ENCODE measurements around the gene ATP11B.
A peak's percentile ranks its signal among the peaks of the same experiment; 100 is the strongest.
"Not testable (repeated sequence)": the region's sequence is repeated elsewhere in the genome, so short reads cannot be mapped to it uniquely, and the experiment has no call there.

ATP11B gene

GRCh38 chr3:182794455-182795388 is 1.4 kb downstream of the ATP11B start:
- H3K36me3 ChIP-seq (ENCODE audit: control insufficient read depth in 2 of 2, insufficient read depth in 2 of 2, low read length in 2 of 2): no peaks in the 10 kb centered on the region
- peak overlapping the region; percentile 96 to 98 for H3K27ac ChIP-seq (ENCODE audit: low read depth in 2 of 2, low read length in 2 of 2)
- peak overlapping the region; percentile 85 to 99 for H3K4me3 ChIP-seq (ENCODE audit: low read length in 2 of 2)
- H3K27me3 ChIP-seq (ENCODE audit: control insufficient read depth in 2 of 2, insufficient read depth in 2 of 2, low read length in 2 of 2): no peaks in the 10 kb centered on the region
- H3K9ac ChIP-seq (ENCODE audit: low read depth in 1 of 2, low read length in 2 of 2): peak overlapping the region; percentile 86 to 96
- H3K9me3 ChIP-seq (ENCODE audit: control insufficient read depth in 2 of 2, low read length in 2 of 2): no peaks in the 10 kb centered on the region
- H3K4me1 ChIP-seq (ENCODE audit: control insufficient read depth in 2 of 2, insufficient read depth in 2 of 2, low read length in 2 of 2): peaks cover 3 to 15% of the 10 kb centered on the region in 2 donors

- H3K27ac ChIP-seq (ENCODE audit: low read depth in 2 of 2, low read length in 2 of 2): peak overlapping the region; percentile 96 to 98
- H3K27me3 ChIP-seq (ENCODE audit: control insufficient read depth in 2 of 2, insufficient read depth in 2 of 2, low read length in 2 of 2): no peaks in the 10 kb centered on the region
- H3K4me3 ChIP-seq (ENCODE audit: low read length in 2 of 2): peak overlapping the region; percentile 85 to 99
- H3K36me3 ChIP-seq (ENCODE audit: control insufficient read depth in 2 of 2, insufficient read depth in 2 of 2, low read length in 2 of 2): no peaks in the 10 kb centered on the region
- peaks cover 3 to 15% of the 10 kb centered on the region in 2 donors for H3K4me1 ChIP-seq (ENCODE audit: control insufficient read depth in 2 of 2, insufficient read depth in 2 of 2, low read length in 2 of 2)
- no peaks in the 10 kb centered on the region for H3K9me3 ChIP-seq (ENCODE audit: control insufficient read depth in 2 of 2, low read length in 2 of 2)
- H3K9ac ChIP-seq (ENCODE audit: low read depth in 1 of 2, low read length in 2 of 2): peak overlapping the region; percentile 86 to 96
Measured at GRCh38 chr3:182795389-182795782, 2.1 kb downstream of the ATP11B start.

GRCh38 chr3:182796310-182796709 is 3.0 kb downstream of the ATP11B start:
- Histone ChIP-seq H3K9ac (ENCODE audit: low read depth in 1 of 2, low read length in 2 of 2) (no peak overlapping the region), H3K4me1 (ENCODE audit: control insufficient read depth in 2 of 2, insufficient read depth in 2 of 2, low read length in 2 of 2) (peaks cover 3 to 15% of the 10 kb centered on the region in 2 donors), H3K27me3 (ENCODE audit: control insufficient read depth in 2 of 2, insufficient read depth in 2 of 2, low read length in 2 of 2) (no peaks in the 10 kb centered on the region), H3K27ac (ENCODE audit: low read depth in 2 of 2, low read length in 2 of 2) (no peak overlapping the region), H3K9me3 (ENCODE audit: control insufficient read depth in 2 of 2, low read length in 2 of 2) (no peaks in the 10 kb centered on the region), H3K36me3 (ENCODE audit: control insufficient read depth in 2 of 2, insufficient read depth in 2 of 2, low read length in 2 of 2) (no peaks in the 10 kb centered on the region), H3K4me3 (ENCODE audit: low read length in 2 of 2) (no peak overlapping the region)

GRCh38 chr3:182797876-182798275 is 4.6 kb downstream of the ATP11B start:
- no peak overlapping the region for H3K4me3 ChIP-seq (ENCODE audit: low read length in 2 of 2)
- no peaks in the 10 kb centered on the region for H3K9me3 ChIP-seq (ENCODE audit: control insufficient read depth in 2 of 2, low read length in 2 of 2)
- H3K4me1 ChIP-seq (ENCODE audit: control insufficient read depth in 2 of 2, insufficient read depth in 2 of 2, low read length in 2 of 2): peaks cover under 1 to 11% of the 10 kb centered on the region in 2 donors
- no peaks in the 10 kb centered on the region for H3K27me3 ChIP-seq (ENCODE audit: control insufficient read depth in 2 of 2, insufficient read depth in 2 of 2, low read length in 2 of 2)
- no peak overlapping the region for H3K9ac ChIP-seq (ENCODE audit: low read depth in 1 of 2, low read length in 2 of 2)
- no peaks in the 10 kb centered on the region for H3K36me3 ChIP-seq (ENCODE audit: control insufficient read depth in 2 of 2, insufficient read depth in 2 of 2, low read length in 2 of 2)
- no peak overlapping the region for H3K27ac ChIP-seq (ENCODE audit: low read depth in 2 of 2, low read length in 2 of 2)

- peaks cover 0 to 11% of the 10 kb centered on the region in 2 donors for H3K4me1 ChIP-seq (ENCODE audit: control insufficient read depth in 2 of 2, insufficient read depth in 2 of 2, low read length in 2 of 2)
- not testable (repeated sequence) for H3K9ac ChIP-seq (ENCODE audit: low read depth in 1 of 2, low read length in 2 of 2); H3K36me3 ChIP-seq (ENCODE audit: control insufficient read depth in 2 of 2, insufficient read depth in 2 of 2, low read length in 2 of 2); H3K4me3 ChIP-seq (ENCODE audit: low read length in 2 of 2); H3K9me3 ChIP-seq (ENCODE audit: control insufficient read depth in 2 of 2, low read length in 2 of 2); H3K27me3 ChIP-seq (ENCODE audit: control insufficient read depth in 2 of 2, insufficient read depth in 2 of 2, low read length in 2 of 2); H3K27ac ChIP-seq (ENCODE audit: low read depth in 2 of 2, low read length in 2 of 2)
Measured at GRCh38 chr3:182799143-182799542, 5.8 kb downstream of the ATP11B start.

GRCh38 chr3:182800508-182800907 is 7.2 kb downstream of the ATP11B start:
- no peaks in the 10 kb centered on the region for H3K9me3 ChIP-seq (ENCODE audit: control insufficient read depth in 2 of 2, low read length in 2 of 2)
- peaks cover 0 to 4% of the 10 kb centered on the region in 2 donors for H3K4me1 ChIP-seq (ENCODE audit: control insufficient read depth in 2 of 2, insufficient read depth in 2 of 2, low read length in 2 of 2)
- no peaks in the 10 kb centered on the region for H3K27me3 ChIP-seq (ENCODE audit: control insufficient read depth in 2 of 2, insufficient read depth in 2 of 2, low read length in 2 of 2)
- no peak overlapping the region for H3K27ac ChIP-seq (ENCODE audit: low read depth in 2 of 2, low read length in 2 of 2)
- no peak overlapping the region for H3K4me3 ChIP-seq (ENCODE audit: low read length in 2 of 2)
- no peak overlapping the region for H3K9ac ChIP-seq (ENCODE audit: low read depth in 1 of 2, low read length in 2 of 2)
- H3K36me3 ChIP-seq (ENCODE audit: control insufficient read depth in 2 of 2, insufficient read depth in 2 of 2, low read length in 2 of 2): no peaks in the 10 kb centered on the region

- Histone ChIP-seq H3K4me1 (ENCODE audit: control insufficient read depth in 2 of 2, insufficient read depth in 2 of 2, low read length in 2 of 2) (no peaks in the 10 kb centered on the region), H3K27ac (ENCODE audit: low read depth in 2 of 2, low read length in 2 of 2) (no peak overlapping the region)
Measured at GRCh38 chr3:182802413-182803390, 9.4 kb downstream of the ATP11B start.

GRCh38 chr3:182803596-182803995 is 10.3 kb downstream of the ATP11B start:
- H3K4me3 ChIP-seq (ENCODE audit: low read length in 2 of 2): no peak overlapping the region
- no peak overlapping the region for H3K9ac ChIP-seq (ENCODE audit: low read depth in 1 of 2, low read length in 2 of 2)
- no peak overlapping the region for H3K27ac ChIP-seq (ENCODE audit: low read depth in 2 of 2, low read length in 2 of 2)
- no peaks in the 10 kb centered on the region for H3K4me1 ChIP-seq (ENCODE audit: control insufficient read depth in 2 of 2, insufficient read depth in 2 of 2, low read length in 2 of 2)
- H3K27me3 ChIP-seq (ENCODE audit: control insufficient read depth in 2 of 2, insufficient read depth in 2 of 2, low read length in 2 of 2): no peaks in the 10 kb centered on the region
- no peaks in the 10 kb centered on the region for H3K9me3 ChIP-seq (ENCODE audit: control insufficient read depth in 2 of 2, low read length in 2 of 2)
- H3K36me3 ChIP-seq (ENCODE audit: control insufficient read depth in 2 of 2, insufficient read depth in 2 of 2, low read length in 2 of 2): no peaks in the 10 kb centered on the region

More at GRCh38 chr3:182802413-182803390, 9.4 kb downstream of the ATP11B start:
- H3K27me3 ChIP-seq (ENCODE audit: control insufficient read depth in 2 of 2, insufficient read depth in 2 of 2, low read length in 2 of 2): no peaks in the 10 kb centered on the region
- H3K36me3 ChIP-seq (ENCODE audit: control insufficient read depth in 2 of 2, insufficient read depth in 2 of 2, low read length in 2 of 2): no peaks in the 10 kb centered on the region
- no peaks in the 10 kb centered on the region for H3K9me3 ChIP-seq (ENCODE audit: control insufficient read depth in 2 of 2, low read length in 2 of 2)
- no peak overlapping the region for H3K9ac ChIP-seq (ENCODE audit: low read depth in 1 of 2, low read length in 2 of 2)
- H3K4me3 ChIP-seq (ENCODE audit: low read length in 2 of 2): no peak overlapping the region

GRCh38 chr3:182807061-182807460 is 13.8 kb downstream of the ATP11B start:
- Histone ChIP-seq H3K36me3 (ENCODE audit: control insufficient read depth in 2 of 2, insufficient read depth in 2 of 2, low read length in 2 of 2) (no peaks in the 10 kb centered on the region), H3K9me3 (ENCODE audit: control insufficient read depth in 2 of 2, low read length in 2 of 2) (no peaks in the 10 kb centered on the region), H3K4me3 (ENCODE audit: low read length in 2 of 2) (no peak overlapping the region), H3K4me1 (ENCODE audit: control insufficient read depth in 2 of 2, insufficient read depth in 2 of 2, low read length in 2 of 2) (peaks cover 0 to 5% of the 10 kb centered on the region in 2 donors), H3K9ac (ENCODE audit: low read depth in 1 of 2, low read length in 2 of 2) (no peak overlapping the region), H3K27me3 (ENCODE audit: control insufficient read depth in 2 of 2, insufficient read depth in 2 of 2, low read length in 2 of 2) (no peaks in the 10 kb centered on the region), H3K27ac (ENCODE audit: low read depth in 2 of 2, low read length in 2 of 2) (no peak overlapping the region)

Measured in mucosa of rectum (tissue), 2 donors.